Neural progenitor cell (in vitro differentiated cells): ENCODE results near the gene CEP170. TPM values are rescaled to one million over a fixed set of nuclear protein-coding genes. Genes with fewer than 3 reads are reported as not detected.
"Not testable (repeated sequence)": the region's sequence is repeated elsewhere in the genome, so short reads cannot be mapped to it uniquely, and the experiment has no call there.

Source experiments
- DNase-seq: peaks from one replicate; pipeline ENCODE4 v3.0.0-alpha.2; 2016; ENCODE audit warnings: low spot score
- H2AFZ ChIP-seq: fragments of 200-600 bp; sonication (generic); replicated peaks from 2 replicates; pipeline ENCODE4 v1.6.1; 2016; ENCODE audit warnings: antibody characterized with exemption
- H3F3A ChIP-seq: fragments of 200-600 bp; sonication (generic); 2 replicates; pipeline ENCODE4 v1.6.1; 2016; ENCODE audit warnings: antibody characterized with exemption, low read depth
- H3K27ac ChIP-seq: fragments of 200-600 bp; sonication (generic); 2 replicates; pipeline ENCODE4 v1.5.1; 2016; ENCODE audit warnings: mild to moderate bottlenecking
- H3K27me3 ChIP-seq: fragments of 200-600 bp; sonication (generic); 2 replicates; pipeline ENCODE4 v1.6.1; 2016; ENCODE audit warnings: mild to moderate bottlenecking, moderate library complexity
- H3K36me3 ChIP-seq: fragments of 200-600 bp; sonication (generic); 2 replicates; pipeline ENCODE4 v1.5.1; 2016
- H3K4me1 ChIP-seq: fragments of 200-600 bp; sonication (generic); 2 replicates; pipeline ENCODE4 v1.6.1; 2016; ENCODE audit warnings: mixed run types
- H3K4me2 ChIP-seq: fragments of 200-600 bp; sonication (generic); 2 replicates; pipeline ENCODE4 v1.6.1; 2016
- H3K4me3 ChIP-seq: fragments of 200-600 bp; sonication (generic); 2 replicates; pipeline ENCODE4 v1.5.1; 2016
- H3K79me2 ChIP-seq: fragments of 200-600 bp; sonication (generic); 2 replicates; pipeline ENCODE4 v1.6.1; 2016; ENCODE audit warnings: low read depth
- H3K9ac ChIP-seq: fragments of 200-600 bp; sonication (generic); 2 replicates; pipeline ENCODE4 v1.6.1; 2016
- H3K9me3 ChIP-seq: fragments of 200-600 bp; sonication (generic); 2 replicates; pipeline ENCODE4 v1.5.1; 2016; ENCODE audit warnings: low read depth
- H4K20me1 ChIP-seq: fragments of 200-600 bp; sonication (generic); 2 replicates; pipeline ENCODE4 v1.6.1; 2016; ENCODE audit warnings: low read depth
- H3K27ac Mint-ChIP-seq: 3 replicates; pipeline ENCODE4 v1.8.0; 2021; ENCODE audit warnings: mixed read lengths
- H3K27me3 Mint-ChIP-seq: 2 replicates; pipeline ENCODE4 v1.8.0; 2022; ENCODE audit warnings: low read depth, mild to moderate bottlenecking, inconsistent platforms, moderate library complexity, mixed read lengths; ENCODE audit not compliant: insufficient read depth
- H3K36me3 Mint-ChIP-seq: 3 replicates; pipeline ENCODE4 v1.8.0; 2021; ENCODE audit warnings: mixed read lengths
- H3K4me1 Mint-ChIP-seq: 3 replicates; pipeline ENCODE4 v1.8.0; 2021; ENCODE audit warnings: mixed read lengths
- H3K4me3 Mint-ChIP-seq: 3 replicates; pipeline ENCODE4 v1.8.0; 2021; ENCODE audit warnings: mild to moderate bottlenecking, moderate library complexity, mixed read lengths
- H3K9me3 Mint-ChIP-seq: 3 replicates; pipeline ENCODE4 v1.8.0; 2020; ENCODE audit warnings: mixed read lengths
- total RNA-seq: library from RNA; depleted of rRNA; stranded (reverse); fragments of >200 nt; gene quantifications from 2 replicates; pipeline ENCODE4 v1.2.3, GENCODE V29; 2015; ENCODE audit warnings: low replicate concordance

CEP170 gene
- total RNA-seq, 1 donor from 2014 or later: 126 TPM

- not testable (repeated sequence) for H3K4me2 ChIP-seq, H3K27me3 ChIP-seq, H3K4me3 ChIP-seq, H3K4me1 ChIP-seq, H3K27ac Mint-ChIP-seq, H3K9me3 ChIP-seq, H3K27me3 Mint-ChIP-seq, H3K4me1 Mint-ChIP-seq, H3K4me3 Mint-ChIP-seq, H2AFZ ChIP-seq, H3F3A ChIP-seq, H3K79me2 ChIP-seq, H3K9ac ChIP-seq, H3K27ac ChIP-seq, H4K20me1 ChIP-seq, H3K9me3 Mint-ChIP-seq, H3K36me3 ChIP-seq, DNase-seq
- H3K36me3 Mint-ChIP-seq: peaks cover 13% of the 10 kb centered on the region
These were observed 133.1 kb downstream of the CEP170 start for GRCh38 chr1:243121939-243122338.

DNA sequence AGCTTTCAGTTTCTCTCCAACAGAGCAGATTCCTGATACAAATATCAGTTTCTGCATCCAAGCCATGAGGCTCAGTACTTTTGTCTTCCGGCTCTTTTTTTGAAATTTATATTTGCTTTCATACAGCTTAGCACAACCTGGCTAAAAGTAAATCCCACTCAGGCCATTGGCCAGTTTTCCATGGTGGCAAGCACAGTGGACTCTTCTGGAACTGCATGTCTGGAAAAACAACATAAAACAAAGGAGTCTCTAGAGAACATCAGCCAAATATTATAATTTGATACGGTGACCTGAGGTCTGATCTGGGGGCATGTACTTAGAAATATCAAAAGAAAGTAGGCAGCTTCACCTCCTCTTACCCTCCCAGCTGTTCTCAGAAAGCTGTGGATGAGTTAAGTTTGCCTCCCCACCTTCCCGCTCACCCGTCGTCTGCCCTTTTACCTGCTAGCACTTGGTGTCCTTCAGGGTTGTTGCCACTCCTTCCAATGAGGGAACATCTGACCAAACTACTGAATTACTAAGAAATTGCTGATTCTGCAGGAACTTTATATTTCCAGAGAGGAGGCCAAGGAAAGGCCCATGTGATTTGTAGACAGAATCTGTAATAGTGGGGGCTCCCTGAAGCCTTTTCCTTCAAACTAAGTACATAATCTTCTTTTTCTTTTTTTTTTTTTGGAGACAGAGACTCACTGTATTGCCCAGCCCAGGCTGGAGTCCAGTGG is 136.3 kb downstream of the CEP170 start:
- H3K4me3 ChIP-seq, H3K9me3 ChIP-seq, H3K27ac ChIP-seq, DNase-seq, H3K9me3 Mint-ChIP-seq, H3K27me3 ChIP-seq, H3K27me3 Mint-ChIP-seq, H3K4me3 Mint-ChIP-seq, H4K20me1 ChIP-seq, H2AFZ ChIP-seq, H3K36me3 ChIP-seq, H3F3A ChIP-seq, H3K4me2 ChIP-seq, H3K79me2 ChIP-seq, H3K4me1 Mint-ChIP-seq, H3K4me1 ChIP-seq, H3K9ac ChIP-seq, H3K27ac Mint-ChIP-seq: not testable (repeated sequence)
- peaks cover 13% of the 10 kb centered on the region for H3K36me3 Mint-ChIP-seq

- H2AFZ ChIP-seq, DNase-seq: not testable (repeated sequence)
These were observed 138.9 kb downstream of the CEP170 start for GRCh38 chr1:243116187-243116586.

DNA sequence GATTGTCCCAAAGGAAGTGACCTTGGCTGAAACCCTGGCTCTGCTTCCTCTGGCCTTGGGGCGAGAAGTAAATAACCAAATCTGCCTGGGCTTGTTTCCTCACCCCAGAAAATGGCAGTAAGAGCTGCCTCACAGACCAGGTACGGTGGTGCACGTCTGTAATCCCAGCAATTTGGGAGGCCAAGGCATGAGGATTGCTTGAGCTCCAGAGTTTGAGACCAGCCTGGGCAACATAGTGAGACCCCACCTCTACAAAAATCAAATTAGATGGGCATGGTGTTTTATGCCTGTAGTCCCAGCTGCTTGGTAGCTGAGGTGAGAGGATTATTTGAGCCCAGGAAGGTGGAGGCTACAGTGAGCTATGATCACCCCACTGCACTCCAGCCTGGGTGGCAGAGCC is 140.3 kb downstream of the CEP170 start:
- H3K4me1 ChIP-seq, H3K9me3 ChIP-seq, H3K36me3 Mint-ChIP-seq, H3K4me3 ChIP-seq, H3K27ac Mint-ChIP-seq, H2AFZ ChIP-seq, H3K4me3 Mint-ChIP-seq, H3K4me1 Mint-ChIP-seq, H3K79me2 ChIP-seq, H3K27me3 ChIP-seq, H3K36me3 ChIP-seq, H4K20me1 ChIP-seq, H3K4me2 ChIP-seq, DNase-seq, H3F3A ChIP-seq, H3K9me3 Mint-ChIP-seq, H3K27me3 Mint-ChIP-seq, H3K27ac ChIP-seq, H3K9ac ChIP-seq: not testable (repeated sequence)

More at GRCh38 chr1:243116187-243116586, 138.9 kb downstream of the CEP170 start:
- not testable (repeated sequence) for H3K9me3 ChIP-seq, H3K9ac ChIP-seq, H3K79me2 ChIP-seq, H3K4me2 ChIP-seq, H3K27me3 ChIP-seq, H3K4me3 ChIP-seq, H3K4me1 ChIP-seq, H3K27ac ChIP-seq, H4K20me1 ChIP-seq, H3K36me3 Mint-ChIP-seq, H3K27ac Mint-ChIP-seq, H3K4me3 Mint-ChIP-seq, H3F3A ChIP-seq, H3K4me1 Mint-ChIP-seq, H3K9me3 Mint-ChIP-seq, H3K27me3 Mint-ChIP-seq, H3K36me3 ChIP-seq

DNA sequence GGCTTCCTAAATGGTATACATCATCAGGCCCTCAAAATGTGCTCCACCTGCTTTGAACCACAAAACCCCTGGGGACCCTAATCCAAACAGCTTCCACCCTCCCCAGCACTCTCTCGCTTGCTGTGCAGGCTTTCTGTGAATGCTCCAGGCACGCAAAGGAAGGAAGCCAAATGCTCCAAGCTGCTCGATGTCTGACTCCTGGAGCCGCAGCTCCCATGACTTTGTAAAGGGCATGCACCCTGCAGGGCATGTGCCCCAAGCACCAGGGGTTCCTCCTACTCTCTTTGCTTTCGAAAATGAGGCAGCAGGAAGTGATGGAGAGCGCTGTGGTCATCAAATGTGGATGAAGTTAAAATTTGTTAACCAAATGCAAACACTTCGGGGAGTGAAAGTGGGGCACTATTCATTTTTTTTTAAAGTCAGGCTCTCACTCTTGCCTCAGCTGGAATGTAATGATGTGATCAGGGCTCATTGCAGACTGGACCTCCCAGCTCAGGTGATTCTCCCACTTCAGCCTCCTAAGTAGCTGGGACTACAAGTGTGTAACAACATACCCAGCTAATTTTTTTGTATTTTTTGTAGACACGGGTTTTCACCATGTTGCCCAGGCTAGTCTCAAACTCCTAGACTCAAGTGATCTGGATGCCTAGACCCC is 140.9 kb downstream of the CEP170 start:
- not testable (repeated sequence) for H3K36me3 Mint-ChIP-seq, H4K20me1 ChIP-seq, H3K9me3 ChIP-seq, H3K4me3 ChIP-seq, H3K9me3 Mint-ChIP-seq, H3K79me2 ChIP-seq, H3K27me3 ChIP-seq, H3K36me3 ChIP-seq, H3F3A ChIP-seq, H3K4me3 Mint-ChIP-seq, H3K4me1 ChIP-seq, H3K27ac Mint-ChIP-seq, H3K27ac ChIP-seq, H3K9ac ChIP-seq, H3K27me3 Mint-ChIP-seq, H3K4me1 Mint-ChIP-seq
- Histone ChIP-seq H2AFZ (peak overlapping the region; percentile 19), H3K4me2 (peak overlapping the region; percentile 64)
- peak; percentile 18 for DNase-seq

DNA sequence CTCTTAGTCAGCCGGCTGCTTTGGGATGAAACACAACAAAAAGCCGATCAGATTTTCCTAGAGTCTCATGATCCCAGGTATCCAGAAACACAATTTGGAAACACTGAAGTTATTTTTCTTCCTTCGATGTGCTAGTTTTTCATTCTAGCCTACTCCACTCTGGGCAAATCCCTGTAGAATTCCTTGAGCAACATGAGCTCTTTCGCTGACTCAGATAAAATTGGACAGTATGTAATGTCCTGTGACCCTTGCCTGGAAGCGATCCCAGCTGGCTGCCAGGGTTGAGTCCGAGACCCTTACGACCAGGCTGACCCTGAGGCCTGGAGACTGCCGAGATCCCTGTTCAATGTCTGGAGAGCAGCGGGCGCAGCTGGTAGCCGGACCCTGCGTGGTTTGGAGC is 147.9 kb downstream of the CEP170 start:
- not testable (repeated sequence) for H3K9ac ChIP-seq, H4K20me1 ChIP-seq, H2AFZ ChIP-seq, H3K27me3 ChIP-seq, H3K4me3 Mint-ChIP-seq, H3K4me3 ChIP-seq, H3K79me2 ChIP-seq, H3K9me3 ChIP-seq, H3K4me1 Mint-ChIP-seq, H3K27ac ChIP-seq, H3K9me3 Mint-ChIP-seq, H3K27me3 Mint-ChIP-seq, DNase-seq, H3F3A ChIP-seq, H3K36me3 Mint-ChIP-seq, H3K27ac Mint-ChIP-seq, H3K4me1 ChIP-seq, H3K4me2 ChIP-seq, H3K36me3 ChIP-seq

GRCh38 chr1:243105652-243106332 is 149.3 kb downstream of the CEP170 start:
- H3K9ac ChIP-seq, H3K4me1 Mint-ChIP-seq, H3K27me3 ChIP-seq, H3K4me3 Mint-ChIP-seq, H3K9me3 Mint-ChIP-seq, H3K27ac ChIP-seq, H3K4me2 ChIP-seq, H3K36me3 ChIP-seq, H2AFZ ChIP-seq, H3K4me1 ChIP-seq, H3K79me2 ChIP-seq, DNase-seq, H3K27me3 Mint-ChIP-seq, H3F3A ChIP-seq, H3K9me3 ChIP-seq, H4K20me1 ChIP-seq, H3K27ac Mint-ChIP-seq, H3K4me3 ChIP-seq, H3K36me3 Mint-ChIP-seq: not testable (repeated sequence)

DNA sequence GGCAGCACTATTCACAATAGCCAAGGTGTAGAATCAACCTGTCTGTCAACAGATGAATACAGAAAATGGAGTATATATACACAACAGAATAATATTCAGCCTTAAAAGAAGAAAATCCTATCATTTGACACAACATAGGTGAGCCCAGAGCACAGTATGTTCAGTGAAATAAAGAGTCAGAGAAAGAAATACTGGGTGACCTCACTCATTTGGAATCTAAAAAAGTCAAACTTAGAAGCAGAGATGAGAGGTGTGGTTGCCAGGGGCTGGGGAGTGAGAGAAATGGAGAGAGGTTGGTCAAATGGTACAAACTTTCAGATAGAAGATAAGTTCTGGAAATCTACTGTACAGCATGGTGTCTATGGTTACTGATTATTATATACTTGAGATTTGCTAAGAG is 150.0 kb downstream of the CEP170 start:
- not testable (repeated sequence) for H3K36me3 Mint-ChIP-seq, H3K79me2 ChIP-seq, H3K4me1 Mint-ChIP-seq, H3K27me3 Mint-ChIP-seq, H4K20me1 ChIP-seq, H3K4me1 ChIP-seq, H3K4me2 ChIP-seq, H3K4me3 ChIP-seq, H3K9ac ChIP-seq, H3K36me3 ChIP-seq, H3K9me3 Mint-ChIP-seq, H3K27ac Mint-ChIP-seq, H3K9me3 ChIP-seq, H2AFZ ChIP-seq, H3F3A ChIP-seq, H3K27me3 ChIP-seq, H3K4me3 Mint-ChIP-seq, DNase-seq, H3K27ac ChIP-seq
